Right ventricle myocardium superior (tissue), 1 donor: ENCODE measurements around the gene VPS13C. TPM values are rescaled to one million over a fixed set of nuclear protein-coding genes. Genes with fewer than 3 reads are reported as not detected.

ENCODE experiments used
- ATAC-seq: fragments of 200-7000 bp; cut with Tn5 transposase; one replicate; pipeline ENCODE4 v1.9.1; 2020; ENCODE audit warnings: mild to moderate bottlenecking; ENCODE audit not compliant: poor library complexity
- DNase-seq: peaks from one replicate; pipeline ENCODE4 v3.0.0-alpha.2; 2020
- intact Hi-C: fragments of 100-400 bp; cut with DNase I; formaldehyde crosslinking; loops from one replicate; pipeline ENCODE4 v1.11.2; 2022
- total RNA-seq: library from RNA; stranded (reverse); fragmentation: NEBNext Ultra II Directional; extraction: Animal tissue kit (Norgen Biotek cat#: 25700); gene quantifications from one replicate; pipeline ENCODE4 v1.2.1, GENCODE V29; 2021
- donor health status: DM: no; HTN: yes; CAD: no; lungs with severe emphysema.

Gene VPS13C
- total RNA-seq, 1 donor from 2014 or later, result 32.8 TPM

- DNase-seq (no peak), ATAC-seq (no peak)
- intact Hi-C loops, result no loop called here
Measured at GRCh38 chr15:62083194-62084154, 23.2 kb upstream of the VPS13C start.

- ATAC-seq, result no peak
- intact Hi-C loops, result loop anchor here (10.0 kb wide), 1 partner anchor 225 kb away; no protein-coding TSS in a partner anchor
Measured at GRCh38 chr15:62079594-62079993, 19.3 kb upstream of the VPS13C start.

GRCh38 chr15:62075595-62076277 lies 15.5 kb upstream of the VPS13C start:
- ATAC-seq (no peak), DNase-seq (peak; percentile 46)
- intact Hi-C loops, result loop anchor here (10.0 kb wide), 1 partner anchor 229 kb away; no protein-coding TSS in a partner anchor

More at GRCh38 chr15:62079594-62079993, 19.3 kb upstream of the VPS13C start:
- no peak for DNase-seq

- intact Hi-C loops, result loop anchor here (10.0 kb wide), 1 partner anchor 233 kb away; no protein-coding TSS in a partner anchor
- ATAC-seq (no peak), DNase-seq (no peak)
Measured at GRCh38 chr15:62071711-62072308, 11.6 kb upstream of the VPS13C start.

GRCh38 chr15:62069551-62069950 lies 9.3 kb upstream of the VPS13C start:
- ATAC-seq (no peak), DNase-seq (no peak)
- intact Hi-C loops, result no loop called here

GRCh38 chr15:62068810-62069167 lies 8.5 kb upstream of the VPS13C start:
- ATAC-seq (no peak), DNase-seq (no peak)
- intact Hi-C loops, result no loop called here

GRCh38 chr15:62068071-62068809 lies 8.0 kb upstream of the VPS13C start:
- intact Hi-C loops, result no loop called here
- DNase-seq, result peak; percentile 74
- ATAC-seq, result peak; percentile 73

- ATAC-seq (peak; percentile 40), DNase-seq (peak; percentile 56)
- intact Hi-C loops, result no loop called here
Measured at GRCh38 chr15:62067448-62068044, 7.3 kb upstream of the VPS13C start.

GRCh38 chr15:62066663-62067447 lies 6.6 kb upstream of the VPS13C start, which contains the start of gene C2CD4A:
Gene C2CD4A, plus strand, starts transcription at chr15:62066977. Its CDS starts 637 bp downstream, at chr15:62067614.
- ATAC-seq (peak; percentile 87), DNase-seq (peak; percentile 73)
- intact Hi-C loops, result no loop called here

GRCh38 chr15:62063825-62064635 lies 3.8 kb upstream of the VPS13C start:
- intact Hi-C loops, result no loop called here
- no peak for DNase-seq
- ATAC-seq, result no peak

GRCh38 chr15:62060896-62061280 lies 641 bp upstream of the VPS13C start:
- peak; percentile 5 for ATAC-seq

GRCh38 chr15:62059816-62060112 lies 483 bp downstream of the VPS13C start:
- intact Hi-C loops, result no loop called here
- ATAC-seq, result peak; percentile 71

More at GRCh38 chr15:62060896-62061280, 641 bp upstream of the VPS13C start:
- DNase-seq, result no peak
- intact Hi-C loops, result no loop called here

GRCh38 chr15:62059108-62059815 lies 985 bp downstream of the VPS13C start:
- ATAC-seq (no peak), DNase-seq (no peak)
- intact Hi-C loops, result no loop called here

More at GRCh38 chr15:62059816-62060112, 483 bp downstream of the VPS13C start:
- DNase-seq, result peak; percentile 65

GRCh38 chr15:62058327-62059028 lies 1.8 kb downstream of the VPS13C start:
- ATAC-seq (no peak), DNase-seq (no peak)
- intact Hi-C loops, result no loop called here

GRCh38 chr15:62057341-62057980 lies 2.8 kb downstream of the VPS13C start:
- DNase-seq (no peak), ATAC-seq (no peak)
- intact Hi-C loops, result no loop called here
